Ecto neural progenitor cell (in vitro differentiated cells): ENCODE measurements around the gene F8.
"Not testable (repeated sequence)": the region's sequence is repeated elsewhere in the genome, so short reads cannot be mapped to it uniquely, and the experiment has no call there.

Source experiments
- DNase-seq: peaks from one replicate; pipeline ENCODE4 v3.0.0-alpha.2; 2018; ENCODE audit warnings: low spot score

The F8 gene

GRCh38 chrX:154816326-154816898, 206.1 kb downstream of the F8 start:
- DNase-seq: not testable (repeated sequence)

GRCh38 chrX:154815274-154815818, 207.2 kb downstream of the F8 start:
- no peak for DNase-seq

GRCh38 chrX:154813801-154814200, 208.7 kb downstream of the F8 start:
- DNase-seq: no peak

- DNase-seq: no peak
These were observed 210.0 kb downstream of the F8 start for GRCh38 chrX:154812341-154813101.

GRCh38 chrX:154809939-154810665, 212.4 kb downstream of the F8 start:
- no peak for DNase-seq

- DNase-seq: no peak
These were observed 215.6 kb downstream of the F8 start for GRCh38 chrX:154806837-154807501.

- no peak for DNase-seq
These were observed 216.8 kb downstream of the F8 start for GRCh38 chrX:154805696-154806091.

- peak; percentile 76 for DNase-seq
These were observed 217.4 kb downstream of the F8 start, which contains the start of gene MPP1 for GRCh38 chrX:154804957-154805695. MPP1 (minus strand) TSS chrX:154805485; CDS start chrX:154805373, 112 bp downstream.

- DNase-seq: no peak
These were observed 218.1 kb downstream of the F8 start for GRCh38 chrX:154804261-154804956.

- no peak for DNase-seq
These were observed 219.6 kb downstream of the F8 start for GRCh38 chrX:154802947-154803346.

GRCh38 chrX:154800478-154801210, 221.9 kb downstream of the F8 start:
- no peak for DNase-seq

- DNase-seq: peak; percentile 59
These were observed 222.8 kb downstream of the F8 start for GRCh38 chrX:154799556-154800348.

GRCh38 chrX:154797006-154797405, 225.5 kb downstream of the F8 start:
- DNase-seq: no peak

- DNase-seq: no peak
These were observed 227.5 kb downstream of the F8 start for GRCh38 chrX:154795016-154795415.

- DNase-seq: no peak
These were observed 229.3 kb downstream of the F8 start for GRCh38 chrX:154793084-154793795.

- no peak for DNase-seq
These were observed 230.6 kb downstream of the F8 start for GRCh38 chrX:154791939-154792338.

GRCh38 chrX:154791467-154791866, 231.1 kb downstream of the F8 start:
- DNase-seq: no peak
